ENCODE results near the gene MANSC4. TPM values are rescaled to one million over a fixed set of nuclear protein-coding genes. Genes with fewer than 3 reads are reported as not detected.
A peak's percentile ranks its signal among the peaks of the same experiment; 100 is the strongest.

Gene MANSC4
- total and polyA plus RNA-seq, 9 of the 15 experiments (the other 6 are each of a cell fraction or from before 2014, with no cell fraction given): not detected

DNA sequence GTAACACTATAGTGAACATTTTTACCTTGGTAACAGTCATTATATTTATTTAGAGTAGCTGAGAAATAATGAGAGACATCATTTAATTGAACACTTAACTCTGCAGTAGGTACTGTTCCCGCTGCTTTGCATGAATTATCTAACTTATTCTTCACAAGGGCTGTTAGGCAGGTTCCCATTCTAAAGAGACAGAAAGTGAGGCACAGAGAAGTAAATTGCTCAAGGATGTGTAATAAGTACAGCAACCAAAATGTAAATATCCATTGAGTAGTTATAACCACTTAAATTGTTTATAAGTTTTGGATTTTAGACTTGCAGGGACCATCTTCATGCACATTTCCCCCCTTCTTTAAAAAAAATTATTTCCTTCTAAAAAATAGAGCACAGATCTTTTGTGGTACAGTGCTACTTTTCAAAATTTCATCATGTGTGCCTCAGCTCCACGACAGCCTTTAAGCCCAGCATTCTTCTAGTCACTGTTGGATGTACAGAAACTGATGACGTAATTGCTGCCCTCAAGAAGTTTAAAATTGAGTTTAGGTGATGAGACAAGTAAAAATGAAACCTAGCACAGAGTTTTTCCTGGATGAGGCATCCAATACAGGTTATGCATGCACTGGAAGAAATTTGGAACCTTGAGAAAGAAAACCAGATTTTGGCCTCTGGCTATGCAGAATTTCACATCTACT is 6.0 kb upstream of the MANSC4 start:
- intact Hi-C loops (cut with micrococcal nuclease): no loop called here
- in situ Hi-C loops (cut with MboI): no loop called here
- TF ChIP-seq ZBTB9 (CRISPR knock-in tag; IDR thresholded peaks at IDR 0.05) (no peak), ATF3 (IDR thresholded peaks at IDR 0.05) (peak; percentile 61), ATF3 (CRISPR knock-in tag; conservative IDR thresholded peaks at IDR 0.05) (no peak), CEBPG (CRISPR knock-in tag; IDR thresholded peaks at IDR 0.05) (no peak), CEBPG (tag; conservative IDR thresholded peaks at IDR 0.05 in 1 of 2, IDR thresholded peaks at IDR 0.05 in 1 of 2) (peak in 1 of 2 experiments; percentile 61; a peak in 2 of 4 replicates)
- TF ChIP-seq, protein P1, sequence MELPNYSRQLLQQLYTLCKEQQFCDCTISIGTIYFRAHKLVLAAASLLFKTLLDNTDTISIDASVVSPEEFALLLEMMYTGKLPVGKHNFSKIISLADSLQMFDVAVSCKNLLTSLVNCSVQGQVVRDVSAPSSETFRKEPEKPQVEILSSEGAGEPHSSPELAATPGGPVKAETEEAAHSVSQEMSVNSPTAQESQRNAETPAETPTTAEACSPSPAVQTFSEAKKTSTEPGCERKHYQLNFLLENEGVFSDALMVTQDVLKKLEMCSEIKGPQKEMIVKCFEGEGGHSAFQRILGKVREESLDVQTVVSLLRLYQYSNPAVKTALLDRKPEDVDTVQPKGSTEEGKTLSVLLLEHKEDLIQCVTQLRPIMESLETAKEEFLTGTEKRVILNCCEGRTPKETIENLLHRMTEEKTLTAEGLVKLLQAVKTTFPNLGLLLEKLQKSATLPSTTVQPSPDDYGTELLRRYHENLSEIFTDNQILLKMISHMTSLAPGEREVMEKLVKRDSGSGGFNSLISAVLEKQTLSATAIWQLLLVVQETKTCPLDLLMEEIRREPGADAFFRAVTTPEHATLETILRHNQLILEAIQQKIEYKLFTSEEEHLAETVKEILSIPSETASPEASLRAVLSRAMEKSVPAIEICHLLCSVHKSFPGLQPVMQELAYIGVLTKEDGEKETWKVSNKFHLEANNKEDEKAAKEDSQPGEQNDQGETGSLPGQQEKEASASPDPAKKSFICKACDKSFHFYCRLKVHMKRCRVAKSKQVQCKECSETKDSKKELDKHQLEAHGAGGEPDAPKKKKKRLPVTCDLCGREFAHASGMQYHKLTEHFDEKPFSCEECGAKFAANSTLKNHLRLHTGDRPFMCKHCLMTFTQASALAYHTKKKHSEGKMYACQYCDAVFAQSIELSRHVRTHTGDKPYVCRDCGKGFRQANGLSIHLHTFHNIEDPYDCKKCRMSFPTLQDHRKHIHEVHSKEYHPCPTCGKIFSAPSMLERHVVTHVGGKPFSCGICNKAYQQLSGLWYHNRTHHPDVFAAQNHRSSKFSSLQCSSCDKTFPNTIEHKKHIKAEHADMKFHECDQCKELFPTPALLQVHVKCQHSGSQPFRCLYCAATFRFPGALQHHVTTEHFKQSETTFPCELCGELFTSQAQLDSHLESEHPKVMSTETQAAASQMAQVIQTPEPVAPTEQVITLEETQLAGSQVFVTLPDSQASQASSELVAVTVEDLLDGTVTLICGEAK (IDR thresholded peaks at IDR 0.05): no peak
- TF ChIP-seq, protein P1 (CRISPR knock-in tag; IDR thresholded peaks at IDR 0.05): no peak
- Histone ChIP-seq H3K27ac (ENCODE audit: extremely low read depth, low read depth, low read length) (no peak overlapping the region), H3K4me1 (replicated peaks in 1 of 2; ENCODE audit: control insufficient read depth in 2 of 2, insufficient read depth in 2 of 2, low read length in 2 of 2) (peaks cover 3 to 8% of the 10 kb centered on the region in 2 experiments; a peak in 4 of 5 replicates), H3K9me1 (ENCODE audit: control insufficient read depth, insufficient read depth, low read length) (no peaks in the 10 kb centered on the region), H2AFZ (ENCODE audit: low read depth, low read length) (no peak overlapping the region), H3K79me2 (ENCODE audit: control insufficient read depth, insufficient read depth, low read length) (peaks cover 18% of the 10 kb centered on the region), H3K9ac (ENCODE audit: insufficient read depth in 1 of 2, low read depth in 2 of 2, low read length in 2 of 2) (no peak overlapping the region), H3K27me3 (ENCODE audit: control insufficient read depth in 2 of 2, insufficient read depth in 2 of 2, low read length in 2 of 2) (no peaks in the 10 kb centered on the region), H3K36me3 (ENCODE audit: control insufficient read depth, insufficient read depth, low read length) (peaks cover 23% of the 10 kb centered on the region; the same call in 2 of the 3 replicates), H3K4me3 (no peak overlapping the region), H3K9me3 (replicated peaks; ENCODE audit: control insufficient read depth, insufficient read depth, low read depth, low read length) (no peaks in the 10 kb centered on the region), H3K4me2 (ENCODE audit: insufficient read depth, low read length) (no peak overlapping the region), H4K20me1 (replicated peaks; ENCODE audit: control insufficient read depth, insufficient read depth, low read length) (no peaks in the 10 kb centered on the region)
- DNase-seq (ENCODE audit: extremely low read depth in 1 of 4, low spot score in 3 of 4) (no peak), ATAC-seq (no peak), FAIRE-seq (no peak)
- ChIA-PET POLR2A (interaction anchor here (1.0 kb wide), 1 partner anchor 13 kb away, joined by 3 read pairs; no protein-coding TSS in a partner anchor), CTCF (ENCODE audit: low intra/inter-chr PET ratio) (no interaction called here)
- no TSS peak for BruUV-seq (replicated peaks)
- WGBS (ENCODE audit: insufficient coverage, low coverage, missing lambda C conversion rate): 86% methylated on average over 3 of the region's 3 CpGs

All from K562 (cell line).